ENCODE data around the gene ZCCHC14.
"Not testable (repeated sequence)": the region's sequence is repeated elsewhere in the genome, so short reads cannot be mapped to it uniquely, and the experiment has no call there.

ZCCHC14 gene

DNA sequence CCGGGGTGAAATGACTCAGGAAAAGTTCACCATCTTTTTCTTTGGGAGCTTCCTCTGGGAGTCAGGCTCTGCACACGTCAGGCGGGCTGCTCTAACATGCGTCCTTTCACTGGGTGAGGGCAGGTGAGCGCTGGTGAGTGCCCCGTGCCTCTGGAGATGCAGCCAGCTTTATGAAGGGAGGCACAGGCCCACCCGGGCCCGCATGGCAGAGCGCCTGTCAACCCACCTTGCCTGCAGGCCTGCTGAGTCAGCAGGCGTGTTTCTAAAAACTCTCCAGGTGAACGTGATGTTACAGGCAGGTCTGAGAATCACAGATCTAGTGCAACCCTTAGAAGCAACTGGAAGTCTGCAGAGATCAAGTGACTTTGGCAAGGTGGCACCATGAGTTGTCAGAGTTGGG is 82.3 kb downstream of the ZCCHC14 start:
- no peak for DNase-seq (ENCODE audit: low read depth in 2 of 2)

DNA sequence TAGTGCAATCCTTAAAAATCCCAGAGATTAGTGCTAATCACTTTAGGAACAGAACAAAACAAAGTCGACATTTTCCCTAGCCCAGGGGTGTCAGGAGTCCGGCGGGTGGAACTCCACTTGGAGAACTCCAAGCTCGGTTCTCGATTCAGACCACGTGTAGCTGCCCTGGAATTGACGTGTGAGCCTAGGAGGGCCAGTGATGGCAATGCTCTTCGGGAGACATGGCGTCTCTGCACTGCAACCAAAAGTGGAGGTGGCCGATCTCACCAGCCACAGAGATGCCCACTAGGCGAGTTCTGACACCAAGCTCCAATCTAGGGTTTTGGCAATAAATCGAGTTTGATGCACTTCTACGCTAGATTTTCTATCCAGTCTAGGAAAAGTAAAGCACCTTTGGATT is 83.0 kb downstream of the ZCCHC14 start:
- no peak for DNase-seq (ENCODE audit: low read depth in 2 of 2)

DNA sequence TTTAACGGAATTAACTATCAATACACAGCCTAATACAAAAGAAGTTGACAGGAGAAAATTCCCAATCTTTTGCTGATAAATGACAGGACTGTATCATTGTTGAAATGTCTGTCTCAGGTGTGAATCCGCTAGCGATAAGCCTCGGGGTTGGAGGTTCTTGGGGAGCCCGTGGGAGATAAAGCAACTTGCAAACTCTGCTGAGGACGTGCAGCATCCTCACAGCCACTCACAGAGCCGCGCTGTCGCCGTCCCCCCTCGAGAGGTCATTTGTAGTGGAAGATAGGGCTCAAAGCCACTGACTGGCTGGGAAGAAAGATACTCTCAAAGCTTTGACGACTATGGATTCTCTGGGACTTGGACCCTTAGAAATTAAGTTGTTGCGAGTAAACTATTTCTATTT is 83.7 kb downstream of the ZCCHC14 start:
- no peak for DNase-seq (ENCODE audit: low read depth in 2 of 2)

GRCh38 chr16:87407511-87408112 is 85.2 kb downstream of the ZCCHC14 start:
- no peak for DNase-seq (ENCODE audit: low read depth in 2 of 2)

- DNase-seq (ENCODE audit: low read depth in 2 of 2): no peak
These were observed 86.2 kb downstream of the ZCCHC14 start for GRCh38 chr16:87406495-87407088.

- no peak for DNase-seq (ENCODE audit: low read depth in 2 of 2)
These were observed 87.8 kb downstream of the ZCCHC14 start for GRCh38 chr16:87404764-87405625.

GRCh38 chr16:87395181-87395842 is 97.5 kb downstream of the ZCCHC14 start:
- no peak for DNase-seq (ENCODE audit: low read depth in 2 of 2)

GRCh38 chr16:87393680-87394055 is 99.2 kb downstream of the ZCCHC14 start:
- DNase-seq (ENCODE audit: low read depth in 2 of 2): no peak

GRCh38 chr16:87392821-87393679 is 99.8 kb downstream of the ZCCHC14 start:
- peak; percentile 30 to 32 for DNase-seq (ENCODE audit: low read depth in 2 of 2)

- peak; percentile 91 to 98 for DNase-seq (ENCODE audit: low read depth in 2 of 2)
These were observed 100.6 kb downstream of the ZCCHC14 start, which contains the start of gene MAP1LC3B for GRCh38 chr16:87391950-87392820. Gene MAP1LC3B (plus strand): TSS chr16:87392336. CDS start chr16:87392428, 92 bp downstream.

GRCh38 chr16:87391324-87391949 is 101.4 kb downstream of the ZCCHC14 start:
- no peak for DNase-seq (ENCODE audit: low read depth in 2 of 2)

GRCh38 chr16:87390641-87391323 is 102.0 kb downstream of the ZCCHC14 start:
- no peak for DNase-seq (ENCODE audit: low read depth in 2 of 2)

DNA sequence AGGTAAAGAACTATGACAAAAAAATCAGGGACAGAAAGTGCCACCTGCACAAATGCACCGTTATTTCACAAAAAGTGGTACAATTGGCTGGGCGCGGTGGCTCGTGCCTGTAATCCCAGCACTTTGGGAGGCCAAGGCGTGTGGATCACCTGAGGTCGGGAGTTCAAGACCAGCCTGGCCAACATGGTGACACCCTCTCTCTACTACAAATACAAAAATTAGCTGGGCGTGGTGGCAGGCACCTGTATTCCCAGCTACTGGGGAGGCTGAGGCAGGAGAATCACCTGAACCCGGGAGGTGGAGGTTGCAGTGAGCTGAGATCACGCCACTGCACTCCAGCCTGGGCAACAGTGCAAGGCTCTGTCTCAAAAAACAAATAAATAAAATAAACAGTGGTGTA is 102.9 kb downstream of the ZCCHC14 start:
- not testable (repeated sequence) for DNase-seq (ENCODE audit: low read depth in 2 of 2)

DNA sequence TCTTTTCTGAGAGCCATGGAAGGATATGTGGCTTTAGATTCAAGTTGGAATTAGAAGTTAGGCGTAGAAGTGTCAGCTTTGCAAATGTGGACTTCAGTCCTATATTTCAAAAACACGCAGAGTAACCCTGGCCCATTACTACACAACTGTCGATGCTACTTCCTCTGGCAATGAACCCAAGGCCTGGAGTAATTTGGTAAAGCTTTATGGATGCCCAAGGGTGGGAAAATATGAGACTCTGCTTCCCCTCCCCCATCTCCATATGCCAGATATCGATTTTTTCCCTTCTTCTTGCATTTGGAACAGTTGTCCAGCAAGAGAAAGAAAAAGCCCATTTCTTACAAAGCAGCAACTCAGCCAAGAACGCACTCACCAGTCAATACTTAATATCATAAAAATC is 103.6 kb downstream of the ZCCHC14 start:
- no peak for DNase-seq (ENCODE audit: low read depth in 2 of 2)

DNA sequence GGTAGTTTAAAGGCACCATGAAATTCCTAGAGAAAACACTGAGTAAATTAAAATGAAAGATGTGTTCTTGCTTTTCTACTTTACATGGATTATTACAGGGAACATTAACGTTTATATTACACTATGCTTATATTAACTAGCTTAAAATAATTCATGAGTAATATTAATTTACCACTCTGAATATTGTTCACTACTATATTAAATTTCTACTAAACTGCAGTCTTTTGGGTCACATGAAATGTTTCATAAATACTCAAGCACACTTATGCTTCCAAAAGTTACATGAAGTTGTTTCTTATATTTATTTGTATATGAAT is 104.0 kb downstream of the ZCCHC14 start:
- DNase-seq (ENCODE audit: low read depth in 2 of 2): no peak

- DNase-seq (ENCODE audit: low read depth in 2 of 2): peak; percentile 65 to 77
These were observed 104.6 kb downstream of the ZCCHC14 start for GRCh38 chr16:87387942-87388817.

DNA sequence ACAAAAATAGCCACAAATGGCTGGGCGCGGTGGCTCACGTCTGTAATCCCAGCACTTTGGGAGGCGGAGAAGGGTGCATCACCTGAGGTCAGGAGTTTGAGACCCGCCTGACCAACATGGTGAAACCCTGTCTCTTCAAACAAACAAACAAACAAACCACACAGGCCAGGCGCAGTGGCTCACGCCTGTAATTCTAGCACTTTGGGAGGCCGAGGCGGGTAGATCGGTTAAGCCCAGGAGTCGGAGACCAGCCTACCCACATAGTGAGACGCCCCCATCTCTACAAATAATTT is 108.0 kb downstream of the ZCCHC14 start:
- DNase-seq (ENCODE audit: low read depth in 2 of 2): not testable (repeated sequence)

GRCh38 chr16:87384162-87384874 is 108.5 kb downstream of the ZCCHC14 start:
- DNase-seq (ENCODE audit: low read depth in 2 of 2): peak in 1 of 2 donors; percentile 31

Data from stimulated activated CD4-positive, alpha-beta T cell treated with anti-CD3 and anti-CD28 coated beads, Interleukin-4, amount 100 ng/mL, for 48 hours (primary cell).